Loucy (cell line): ENCODE measurements around the gene SATL1.

Experiments
- H2AFZ ChIP-seq: fragments of 200-600 bp; sonication (generic); 2 replicates; pipeline ENCODE4 v1.6.0; 2016; ENCODE audit warnings: antibody characterized with exemption, mild to moderate bottlenecking, low read length, moderate library complexity
- H3F3A ChIP-seq: fragments of 200-600 bp; 2 replicates; pipeline ENCODE4 v1.6.0; 2016; ENCODE audit warnings: antibody characterized with exemption, low read depth, mild to moderate bottlenecking
- H3K27me3 ChIP-seq: fragments of 200-600 bp; sonication (generic); 2 replicates; pipeline ENCODE4 v1.6.1; 2014; ENCODE audit warnings: low read length, mild to moderate bottlenecking; ENCODE audit not compliant: insufficient read depth, poor library complexity, severe bottlenecking
- H3K36me3 ChIP-seq: fragments of 200-600 bp; sonication (generic); 2 replicates; pipeline ENCODE4 v1.6.1; 2016; ENCODE audit warnings: low read length; ENCODE audit not compliant: insufficient read depth
- H3K4me1 ChIP-seq: fragments of 200-600 bp; sonication (generic); 2 replicates; pipeline ENCODE4 v1.5.1; 2014; ENCODE audit warnings: low read length, mild to moderate bottlenecking; ENCODE audit not compliant: insufficient read depth, poor library complexity, severe bottlenecking
- H3K4me2 ChIP-seq: fragments of 200-600 bp; sonication (generic); 2 replicates; pipeline ENCODE4 v1.6.0; 2014; ENCODE audit warnings: antibody characterized with exemption, low read length, low read depth, mild to moderate bottlenecking; ENCODE audit not compliant: poor library complexity, severe bottlenecking
- H3K4me3 ChIP-seq: fragments of 200-600 bp; sonication (generic); 2 replicates; pipeline ENCODE4 v1.5.1; 2014; ENCODE audit warnings: low read length, mild to moderate bottlenecking, mixed read lengths; ENCODE audit not compliant: poor library complexity, severe bottlenecking
- H3K79me2 ChIP-seq: fragments of 200-600 bp; sonication (generic); 2 replicates; pipeline ENCODE4 v1.6.1; 2014; ENCODE audit warnings: low read length; ENCODE audit not compliant: insufficient read depth
- H3K9ac ChIP-seq: fragments of 200-600 bp; sonication (generic); 2 replicates; pipeline ENCODE4 v1.6.0; 2014; ENCODE audit warnings: mild to moderate bottlenecking, low read depth, low read length, moderate library complexity; ENCODE audit not compliant: poor library complexity, severe bottlenecking
- H3K9me2 ChIP-seq: fragments of 200-600 bp; sonication (generic); replicated peaks from 2 replicates; pipeline ENCODE4 v1.6.1; 2016; ENCODE audit warnings: low read depth, low read length, mixed read lengths
- H3K9me3 ChIP-seq: fragments of 200-600 bp; sonication (generic); 2 replicates; pipeline ENCODE4 v1.6.1; 2014; ENCODE audit warnings: mild to moderate bottlenecking, antibody characterized with exemption, low read length, low read depth; ENCODE audit not compliant: insufficient read depth
- H4K20me1 ChIP-seq: fragments of 200-600 bp; sonication (generic); 2 replicates; pipeline ENCODE4 v1.6.0; 2014; ENCODE audit warnings: antibody characterized with exemption, low read length, mild to moderate bottlenecking; ENCODE audit not compliant: insufficient read depth, poor library complexity, severe bottlenecking
- EZH2phosphoT487 ChIP-seq: fragments of 200-600 bp; IDR thresholded peaks from 2 replicates; pipeline ENCODE4 v1.6.1; 2018; ENCODE audit warnings: antibody characterized with exemption, mild to moderate bottlenecking, moderate library complexity, borderline replicate concordance
- TF ChIP-seq, protein P1 (sequence below): fragments of 200-600 bp; sonication (generic); conservative IDR thresholded peaks from 2 replicates; pipeline ENCODE4 v1.5.1; 2014; ENCODE audit warnings: mild to moderate bottlenecking, antibody characterized with exemption, low read length

SATL1 gene

GRCh38 chrX:85115252-85115651 lies 128.3 kb downstream of the SATL1 start:
- Histone ChIP-seq H3K4me1 (no peaks in the 10 kb centered on the region), H3K27me3 (no peaks in the 10 kb centered on the region), H3K9ac (no peak overlapping the region), H3K4me3 (no peak overlapping the region), H3K9me3 (no peaks in the 10 kb centered on the region), H3K4me2 (no peak overlapping the region), H3K36me3 (no peaks in the 10 kb centered on the region), H4K20me1 (no peaks in the 10 kb centered on the region), H3K79me2 (no peaks in the 10 kb centered on the region), H3K9me2 (no peaks in the 10 kb centered on the region), H3F3A (no peaks in the 10 kb centered on the region), H2AFZ (no peak overlapping the region)
- TF ChIP-seq EZH2phosphoT487 = no peak
- TF ChIP-seq, protein P1, sequence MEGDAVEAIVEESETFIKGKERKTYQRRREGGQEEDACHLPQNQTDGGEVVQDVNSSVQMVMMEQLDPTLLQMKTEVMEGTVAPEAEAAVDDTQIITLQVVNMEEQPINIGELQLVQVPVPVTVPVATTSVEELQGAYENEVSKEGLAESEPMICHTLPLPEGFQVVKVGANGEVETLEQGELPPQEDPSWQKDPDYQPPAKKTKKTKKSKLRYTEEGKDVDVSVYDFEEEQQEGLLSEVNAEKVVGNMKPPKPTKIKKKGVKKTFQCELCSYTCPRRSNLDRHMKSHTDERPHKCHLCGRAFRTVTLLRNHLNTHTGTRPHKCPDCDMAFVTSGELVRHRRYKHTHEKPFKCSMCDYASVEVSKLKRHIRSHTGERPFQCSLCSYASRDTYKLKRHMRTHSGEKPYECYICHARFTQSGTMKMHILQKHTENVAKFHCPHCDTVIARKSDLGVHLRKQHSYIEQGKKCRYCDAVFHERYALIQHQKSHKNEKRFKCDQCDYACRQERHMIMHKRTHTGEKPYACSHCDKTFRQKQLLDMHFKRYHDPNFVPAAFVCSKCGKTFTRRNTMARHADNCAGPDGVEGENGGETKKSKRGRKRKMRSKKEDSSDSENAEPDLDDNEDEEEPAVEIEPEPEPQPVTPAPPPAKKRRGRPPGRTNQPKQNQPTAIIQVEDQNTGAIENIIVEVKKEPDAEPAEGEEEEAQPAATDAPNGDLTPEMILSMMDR = no peak

GRCh38 chrX:85114776-85115175 lies 128.8 kb downstream of the SATL1 start:
- H3K27me3 ChIP-seq = no peaks in the 10 kb centered on the region

GRCh38 chrX:85114171-85114570 lies 129.4 kb downstream of the SATL1 start:
- H3F3A ChIP-seq = no peaks in the 10 kb centered on the region
- no peaks in the 10 kb centered on the region for H4K20me1 ChIP-seq
- H2AFZ ChIP-seq = no peak overlapping the region
- no peaks in the 10 kb centered on the region for H3K4me1 ChIP-seq
- H3K4me3 ChIP-seq = no peak overlapping the region
- no peaks in the 10 kb centered on the region for H3K27me3 ChIP-seq
- no peaks in the 10 kb centered on the region for H3K9me3 ChIP-seq
- H3K79me2 ChIP-seq = no peaks in the 10 kb centered on the region
- TF ChIP-seq EZH2phosphoT487 = no peak
- TF ChIP-seq, protein P1 = no peak
- no peaks in the 10 kb centered on the region for H3K36me3 ChIP-seq
- H3K9ac ChIP-seq = no peak overlapping the region
- H3K4me2 ChIP-seq = no peak overlapping the region
- H3K9me2 ChIP-seq = no peaks in the 10 kb centered on the region

More at GRCh38 chrX:85114776-85115175, 128.8 kb downstream of the SATL1 start:
- no peaks in the 10 kb centered on the region for H3K79me2 ChIP-seq
- no peaks in the 10 kb centered on the region for H3K4me1 ChIP-seq
- H3F3A ChIP-seq = no peaks in the 10 kb centered on the region
- H4K20me1 ChIP-seq = no peaks in the 10 kb centered on the region
- no peaks in the 10 kb centered on the region for H3K9me3 ChIP-seq
- no peak overlapping the region for H3K4me2 ChIP-seq
- no peaks in the 10 kb centered on the region for H3K9me2 ChIP-seq
- H3K36me3 ChIP-seq = no peaks in the 10 kb centered on the region
- no peak for TF ChIP-seq EZH2phosphoT487
- TF ChIP-seq, protein P1 = 0 out of 2 replicates have a peak, but pooled peaks have one; percentile 12
- H3K9ac ChIP-seq = no peak overlapping the region
- no peak overlapping the region for H2AFZ ChIP-seq
- H3K4me3 ChIP-seq = no peak overlapping the region
